Measurements from ENCODE around the gene PLEKHG1.
A peak's percentile ranks its signal among the peaks of the same experiment; 100 is the strongest.

Gene PLEKHG1

GRCh38 chr6:150628908-150629307 lies 29.2 kb downstream of the PLEKHG1 start:
- Histone ChIP-seq H3F3A (ENCODE audit: insufficient read depth) (peaks cover 33% of the 10 kb centered on the region), H4K20me1 (ENCODE audit: low read depth, low read length) (no peaks in the 10 kb centered on the region), H3K27me3 (ENCODE audit: low read length) (no peaks in the 10 kb centered on the region), H3K9me2 (replicated peaks; ENCODE audit: insufficient read depth, low read length) (no peaks in the 10 kb centered on the region), H2AFZ (ENCODE audit: low read depth, low read length, severe bottlenecking) (no peak overlapping the region), H3K27ac (ENCODE audit: low read depth, low read length) (no peak overlapping the region), H3K4me2 (ENCODE audit: low read depth, low read length, poor library complexity, severe bottlenecking) (no peak overlapping the region), H3K4me3 (ENCODE audit: insufficient read depth, low read length, poor library complexity, severe bottlenecking) (no peak overlapping the region), H3K79me2 (ENCODE audit: insufficient read depth, low read length) (no peaks in the 10 kb centered on the region), H3K9me3 (ENCODE audit: insufficient read depth, low read length) (no peaks in the 10 kb centered on the region), H3K36me3 (ENCODE audit: low read length) (no peaks in the 10 kb centered on the region), H3K9ac (ENCODE audit: low read length) (no peak overlapping the region)
- no peak for TF ChIP-seq CTCF (IDR thresholded peaks at IDR 0.05; ENCODE audit: insufficient read depth, low read length, poor library complexity, severe bottlenecking)
- TF ChIP-seq EZH2phosphoT487 (conservative IDR thresholded peaks at IDR 0.05; ENCODE audit: low read length): no peak

- Histone ChIP-seq H3K79me2 (ENCODE audit: insufficient read depth, low read length) (peaks cover 14% of the 10 kb centered on the region; the same call in 1 of the 2 replicates), H3K4me2 (ENCODE audit: low read depth, low read length, poor library complexity, severe bottlenecking) (peak overlapping the region; percentile 78), H3F3A (ENCODE audit: insufficient read depth) (peaks cover 32% of the 10 kb centered on the region), H4K20me1 (ENCODE audit: low read depth, low read length) (no peaks in the 10 kb centered on the region), H3K27me3 (ENCODE audit: low read length) (no peaks in the 10 kb centered on the region), H3K9ac (ENCODE audit: low read length) (peak overlapping the region; percentile 12; the same call in 1 of the 2 replicates), H3K27ac (ENCODE audit: low read depth, low read length) (peak overlapping the region; percentile 77), H3K9me3 (ENCODE audit: insufficient read depth, low read length) (no peaks in the 10 kb centered on the region), H3K36me3 (ENCODE audit: low read length) (no peaks in the 10 kb centered on the region), H3K4me3 (ENCODE audit: insufficient read depth, low read length, poor library complexity, severe bottlenecking) (no peak overlapping the region), H3K9me2 (replicated peaks; ENCODE audit: insufficient read depth, low read length) (no peaks in the 10 kb centered on the region), H2AFZ (ENCODE audit: low read depth, low read length, severe bottlenecking) (no peak overlapping the region)
- no peak for TF ChIP-seq CTCF (IDR thresholded peaks at IDR 0.05; ENCODE audit: insufficient read depth, low read length, poor library complexity, severe bottlenecking)
- no peak for TF ChIP-seq EZH2phosphoT487 (conservative IDR thresholded peaks at IDR 0.05; ENCODE audit: low read length)
These were observed 31.7 kb downstream of the PLEKHG1 start for GRCh38 chr6:150631283-150631983.

GRCh38 chr6:150631984-150632642 lies 32.4 kb downstream of the PLEKHG1 start:
- H3K27ac ChIP-seq (ENCODE audit: low read depth, low read length): peak overlapping the region; percentile 77
- H3K36me3 ChIP-seq (ENCODE audit: low read length): no peaks in the 10 kb centered on the region
- H3K27me3 ChIP-seq (ENCODE audit: low read length): no peaks in the 10 kb centered on the region
- peaks cover 32% of the 10 kb centered on the region for H3F3A ChIP-seq (ENCODE audit: insufficient read depth)
- peak overlapping the region; percentile 51 for H3K4me3 ChIP-seq (ENCODE audit: insufficient read depth, low read length, poor library complexity, severe bottlenecking)
- no peaks in the 10 kb centered on the region for H3K9me2 ChIP-seq (replicated peaks; ENCODE audit: insufficient read depth, low read length)
- no peak overlapping the region for H2AFZ ChIP-seq (ENCODE audit: low read depth, low read length, severe bottlenecking)
- H3K79me2 ChIP-seq (ENCODE audit: insufficient read depth, low read length): peaks cover 17% of the 10 kb centered on the region; the same call in 1 of the 2 replicates
- no peak for TF ChIP-seq CTCF (IDR thresholded peaks at IDR 0.05; ENCODE audit: insufficient read depth, low read length, poor library complexity, severe bottlenecking)
- no peak for TF ChIP-seq EZH2phosphoT487 (conservative IDR thresholded peaks at IDR 0.05; ENCODE audit: low read length)
- no peaks in the 10 kb centered on the region for H3K9me3 ChIP-seq (ENCODE audit: insufficient read depth, low read length)
- H3K9ac ChIP-seq (ENCODE audit: low read length): peak overlapping the region; percentile 12; the same call in 1 of the 2 replicates
- no peaks in the 10 kb centered on the region for H4K20me1 ChIP-seq (ENCODE audit: low read depth, low read length)
- H3K4me2 ChIP-seq (ENCODE audit: low read depth, low read length, poor library complexity, severe bottlenecking): peak overlapping the region; percentile 78
